Germinal center (tissue), 1 donor: ENCODE results near the gene MAN1B1.

Experiments
- DNase-seq: peaks from one replicate; pipeline ENCODE4 v3.0.0; 2012; ENCODE audit warnings: mixed read lengths, low spot score

Gene MAN1B1

DNA sequence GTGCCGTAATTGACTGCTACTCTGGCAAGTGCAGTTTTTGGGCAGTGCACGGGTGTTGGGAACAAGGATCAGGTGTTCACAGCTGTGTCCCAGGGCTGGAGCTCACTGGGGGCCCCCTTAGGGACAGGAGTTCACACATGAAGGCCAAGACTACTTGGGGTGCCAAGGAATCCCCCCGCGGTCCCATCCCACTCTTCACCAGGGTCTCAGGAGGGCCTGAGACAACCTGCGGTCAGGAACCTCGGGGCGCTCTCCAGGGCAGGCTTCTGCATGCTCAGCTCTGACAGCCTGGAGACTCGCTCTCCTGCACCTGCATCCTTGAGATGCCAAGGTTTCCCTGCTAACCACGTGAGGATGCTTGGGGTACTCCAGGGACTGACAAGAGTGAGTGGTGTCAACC lies 2.3 kb upstream of the MAN1B1 start:
- no peak for DNase-seq

DNA sequence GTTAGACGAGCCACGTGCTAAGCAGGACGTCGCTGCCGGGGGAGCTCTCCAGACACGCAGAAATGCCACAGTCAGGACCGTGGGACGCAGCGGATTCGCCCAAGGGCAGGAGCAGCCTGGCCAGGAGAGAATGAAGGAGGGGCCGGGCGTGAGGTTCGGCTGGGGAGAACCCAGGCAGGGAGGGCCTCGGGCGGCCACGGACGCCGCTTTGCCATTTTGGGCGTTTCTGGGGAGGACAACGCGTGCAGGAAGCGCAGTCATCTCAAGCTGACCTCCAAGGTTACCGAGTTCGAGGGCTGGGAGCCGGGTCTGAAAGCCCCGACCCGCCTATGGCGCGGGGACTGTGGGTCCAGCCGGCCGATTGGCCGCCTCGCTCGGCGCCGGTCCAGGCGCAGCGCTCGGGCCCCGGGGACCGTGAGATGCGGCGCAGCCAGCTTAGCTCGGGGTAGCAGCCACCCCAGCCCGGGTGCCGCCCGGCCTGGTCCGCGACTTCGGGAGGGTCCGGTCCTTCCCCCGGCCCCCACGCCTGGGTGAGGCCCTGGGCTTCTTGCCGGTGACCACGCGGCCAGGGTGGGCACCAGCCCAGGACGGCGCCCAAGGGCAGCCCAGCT lies 760 bp upstream of the MAN1B1 start:
- peak; percentile 19 for DNase-seq

DNA sequence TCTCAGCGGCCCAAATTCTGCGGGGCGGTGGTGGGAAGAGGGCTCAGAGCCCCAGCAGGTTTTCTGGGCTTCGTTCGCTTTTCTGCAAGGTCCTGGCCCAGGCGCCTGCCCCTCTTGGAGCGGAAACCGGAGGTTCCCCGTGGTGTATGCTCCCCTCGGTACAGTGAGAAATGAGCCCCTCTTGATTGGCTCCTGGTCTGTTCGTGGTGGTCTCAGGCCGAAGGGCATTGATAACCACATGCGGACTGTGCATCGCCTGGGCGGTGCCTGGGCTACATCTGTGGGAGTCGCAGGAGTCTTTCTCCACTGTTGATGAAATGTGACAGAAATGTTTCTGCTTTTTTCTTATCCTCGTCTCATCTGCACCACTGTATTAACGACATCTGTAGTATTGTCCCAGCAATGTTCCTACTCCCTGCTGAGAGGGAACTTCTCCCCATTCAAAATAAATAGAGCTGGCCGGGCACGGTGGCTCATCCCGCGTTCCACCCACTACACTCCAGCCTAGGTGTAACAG lies 682 bp downstream of the MAN1B1 start:
- peak; percentile 16 for DNase-seq

DNA sequence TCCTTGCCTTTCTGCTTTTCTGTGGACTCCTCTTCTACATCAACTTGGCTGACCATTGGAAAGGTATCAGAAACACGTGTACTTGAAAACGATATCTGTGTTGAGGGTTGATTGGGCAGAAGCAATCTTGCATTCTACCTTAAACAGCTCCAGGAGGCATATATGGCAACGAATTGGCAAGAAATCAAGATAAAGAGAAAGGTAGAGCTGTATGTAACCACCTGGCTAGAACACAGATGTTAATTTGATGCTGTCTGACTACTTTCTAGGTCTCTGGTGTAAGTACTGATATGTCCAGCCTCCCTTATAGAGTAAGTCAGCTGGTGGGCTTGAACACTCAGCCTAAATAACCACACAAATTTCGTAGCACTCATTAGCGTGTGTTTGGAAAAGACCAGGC lies 1.3 kb downstream of the MAN1B1 start:
- no peak for DNase-seq

DNA sequence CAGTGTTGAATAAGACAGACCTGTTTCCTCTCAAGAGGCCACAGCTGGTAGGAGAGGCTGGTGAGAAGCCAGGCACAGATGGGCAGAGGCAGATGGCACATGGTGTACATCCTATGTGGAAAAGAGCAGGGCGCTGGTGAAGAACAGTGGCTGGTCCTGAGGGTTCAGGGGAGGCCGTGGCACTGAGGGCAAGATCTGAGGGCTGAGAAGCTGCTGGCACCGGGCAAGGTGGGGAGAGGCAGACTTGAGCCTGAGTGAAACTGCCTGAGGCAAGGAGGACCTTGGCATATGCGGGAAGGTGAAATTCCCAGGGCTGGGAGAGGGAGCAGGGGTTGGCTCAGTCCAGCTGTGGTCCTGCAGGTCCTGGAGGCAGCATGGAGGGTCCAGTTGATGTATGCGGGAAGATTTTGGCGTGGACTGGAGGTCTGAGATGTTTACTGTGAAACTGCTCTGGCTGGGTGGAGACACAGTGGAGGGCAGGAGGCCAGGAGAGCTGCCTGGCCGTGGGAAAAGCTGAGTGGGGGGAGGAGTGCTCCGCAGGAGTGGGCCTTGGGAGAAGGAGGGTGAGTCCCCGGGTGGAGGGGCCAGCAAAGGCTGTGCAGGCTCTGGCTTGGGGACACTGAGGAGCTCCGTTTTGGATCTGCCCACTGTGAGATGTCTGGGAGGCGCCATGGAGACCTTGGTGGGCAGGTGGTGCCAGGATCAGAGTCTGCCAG lies 2.6 kb downstream of the MAN1B1 start:
- no peak for DNase-seq

DNA sequence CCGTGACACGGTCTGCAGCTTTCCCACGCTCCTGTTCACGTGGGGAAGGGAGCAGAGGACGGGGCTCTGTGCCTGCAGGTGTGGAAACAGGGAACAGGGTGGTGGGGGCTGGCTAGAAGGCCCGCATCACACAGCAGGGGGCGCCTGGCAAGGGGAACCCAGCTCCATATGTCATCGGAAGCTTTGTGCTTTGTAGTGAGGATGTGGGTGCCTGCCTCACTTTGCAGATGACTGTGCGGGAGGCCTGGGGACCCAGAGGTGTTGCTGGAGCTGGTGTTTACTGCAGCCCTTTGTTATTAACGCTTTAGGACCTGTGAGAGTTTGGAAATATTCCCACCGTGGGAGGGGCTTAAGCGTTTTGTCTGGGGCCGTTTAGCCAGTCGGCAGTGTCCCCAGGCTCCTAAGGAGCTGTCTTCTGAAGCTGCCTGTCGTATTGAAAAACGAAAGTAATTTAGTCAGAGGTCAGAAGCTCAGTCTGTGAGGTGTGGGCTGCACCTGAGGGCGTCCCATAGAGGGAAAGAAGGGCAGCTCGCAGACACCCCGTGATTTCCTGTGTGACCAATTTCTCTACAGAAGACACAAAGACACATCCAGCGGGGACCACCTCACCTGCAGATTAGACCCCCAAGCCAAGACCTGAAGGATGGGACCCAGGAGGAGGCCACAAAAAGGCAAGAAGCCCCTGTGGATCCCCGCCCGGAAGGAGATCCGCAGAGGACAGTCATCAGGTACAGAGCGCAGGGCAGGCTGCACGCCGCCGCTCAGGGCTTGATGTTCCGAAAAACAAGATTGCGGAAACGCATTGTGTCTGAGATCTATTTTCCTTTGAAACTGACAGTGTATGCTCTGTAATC lies 9.1 kb downstream of the MAN1B1 start:
- DNase-seq: peak; percentile 55

DNA sequence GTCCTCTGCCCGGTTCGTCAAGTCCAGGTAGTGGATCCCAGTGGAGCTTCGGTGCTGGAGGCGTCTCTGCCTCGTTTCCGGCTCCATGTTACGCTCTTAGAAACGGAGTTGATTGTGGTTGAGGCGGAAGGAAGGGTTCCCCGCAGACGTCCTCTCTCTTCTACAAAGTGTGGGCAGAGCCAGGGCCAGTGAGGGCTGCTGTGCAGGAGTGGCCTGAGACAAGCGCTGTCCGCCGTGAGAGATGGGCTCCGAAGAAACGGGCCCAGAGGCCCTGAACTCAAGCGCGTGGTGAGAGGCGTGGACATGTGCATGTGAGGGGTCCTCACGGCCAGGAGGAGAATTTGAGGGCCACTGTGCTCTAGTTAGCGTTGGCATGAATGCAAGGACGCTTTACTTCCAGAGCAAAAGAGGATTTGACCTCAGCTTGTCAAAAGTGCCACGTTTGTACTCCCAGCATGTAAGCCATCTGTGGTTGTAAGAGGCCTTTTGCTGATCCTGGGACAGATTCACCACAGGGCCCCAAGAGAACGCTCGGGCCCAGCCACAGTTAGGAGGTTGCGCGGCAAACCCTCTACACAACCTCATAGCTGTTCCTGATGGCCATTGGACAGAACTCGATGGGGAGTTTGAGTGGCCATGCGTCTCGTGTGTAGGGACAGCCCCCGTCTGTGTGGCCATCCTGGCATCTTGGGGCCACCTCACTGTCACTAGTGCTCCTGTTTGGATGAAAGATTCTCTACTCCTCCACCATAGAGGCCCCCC lies 10.2 kb downstream of the MAN1B1 start:
- DNase-seq: no peak

DNA sequence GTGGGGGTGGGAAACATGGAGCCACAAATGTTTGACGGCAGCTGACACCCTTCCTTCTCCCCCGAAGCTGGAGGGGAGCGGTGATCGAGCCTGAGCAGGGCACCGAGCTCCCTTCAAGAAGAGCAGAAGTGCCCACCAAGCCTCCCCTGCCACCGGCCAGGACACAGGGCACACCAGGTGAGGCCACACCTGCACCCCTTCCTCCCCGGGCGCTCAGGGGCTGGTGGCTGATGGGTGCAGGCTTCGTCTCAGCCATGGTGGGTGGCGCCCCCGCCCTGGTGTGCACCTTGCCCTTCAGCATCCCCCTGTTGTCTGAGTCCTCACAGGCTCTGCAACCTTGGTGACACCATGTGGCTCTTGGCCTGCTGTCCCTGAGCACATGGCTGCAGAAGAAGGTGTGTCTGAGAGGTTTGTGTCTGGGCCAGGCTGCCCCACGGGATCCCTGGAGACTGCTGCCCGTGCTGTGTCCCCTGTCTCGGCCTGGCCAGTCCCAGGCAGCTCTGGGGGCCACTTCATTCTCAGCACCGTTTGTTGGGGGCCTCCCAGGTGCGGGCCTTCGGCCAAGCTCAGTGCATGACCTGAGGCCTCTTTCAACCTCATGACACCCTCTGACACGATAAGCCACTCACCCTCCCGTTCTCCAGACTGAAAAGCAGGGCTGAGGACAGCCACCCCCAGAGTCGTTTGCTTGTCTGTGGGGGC lies 11.1 kb downstream of the MAN1B1 start:
- DNase-seq: no peak

DNA sequence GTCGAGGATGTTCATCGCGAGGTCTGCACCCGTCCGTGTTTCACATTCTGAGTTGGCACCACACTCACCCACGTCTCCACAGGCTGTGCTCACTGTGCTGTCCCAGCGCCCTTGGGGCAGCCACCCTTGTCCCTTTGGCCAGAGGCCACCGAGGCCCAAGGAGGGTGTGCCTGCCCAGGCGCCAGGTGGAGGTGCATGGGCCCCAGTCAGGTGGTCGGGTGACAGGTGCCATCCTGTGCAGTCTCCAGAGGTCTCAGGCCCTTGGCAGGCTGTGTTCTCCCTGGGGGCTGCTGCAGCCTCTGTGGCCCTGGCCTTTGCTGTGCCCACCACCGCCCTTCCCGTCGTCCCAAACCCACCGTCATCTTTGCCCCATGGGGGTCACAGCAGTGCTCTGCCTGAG lies 12.4 kb downstream of the MAN1B1 start:
- DNase-seq: no peak

DNA sequence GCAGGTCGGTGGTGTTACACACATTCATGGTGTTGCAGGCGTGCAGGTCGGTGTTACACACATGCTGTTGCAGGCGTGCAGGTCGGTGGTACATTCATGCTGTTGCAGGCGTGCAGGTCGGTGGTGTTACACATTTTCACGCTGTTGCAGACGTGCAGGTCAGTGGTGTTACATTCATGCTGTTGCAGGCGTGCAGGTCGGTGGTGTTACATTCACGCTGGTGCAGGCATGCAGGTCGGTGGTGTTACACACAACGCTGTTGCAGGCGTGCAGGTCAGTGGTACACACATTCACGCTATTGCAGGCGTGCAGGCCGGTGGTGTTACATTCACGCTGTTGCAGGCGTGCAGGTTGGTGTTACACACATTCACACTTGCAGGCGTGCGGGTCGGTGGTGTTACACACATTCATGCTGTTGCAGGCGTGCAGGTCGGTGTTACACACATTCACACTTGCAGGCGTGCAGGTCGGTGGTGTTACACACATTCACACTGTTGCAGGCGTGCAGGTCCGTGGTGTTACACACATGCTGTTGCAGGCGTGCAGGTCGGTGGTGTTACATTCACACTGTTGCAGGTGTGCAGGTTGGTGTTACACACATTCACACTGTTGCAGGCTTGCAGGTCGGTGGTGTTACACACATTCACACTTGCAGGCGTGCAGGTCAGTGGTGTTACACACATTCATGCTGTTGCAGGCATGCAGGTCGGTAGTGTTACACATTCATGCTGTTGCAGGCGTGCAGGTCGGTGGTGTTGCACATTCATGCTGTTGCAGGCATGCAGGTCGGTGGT lies 16.6 kb downstream of the MAN1B1 start:
- no peak for DNase-seq

DNA sequence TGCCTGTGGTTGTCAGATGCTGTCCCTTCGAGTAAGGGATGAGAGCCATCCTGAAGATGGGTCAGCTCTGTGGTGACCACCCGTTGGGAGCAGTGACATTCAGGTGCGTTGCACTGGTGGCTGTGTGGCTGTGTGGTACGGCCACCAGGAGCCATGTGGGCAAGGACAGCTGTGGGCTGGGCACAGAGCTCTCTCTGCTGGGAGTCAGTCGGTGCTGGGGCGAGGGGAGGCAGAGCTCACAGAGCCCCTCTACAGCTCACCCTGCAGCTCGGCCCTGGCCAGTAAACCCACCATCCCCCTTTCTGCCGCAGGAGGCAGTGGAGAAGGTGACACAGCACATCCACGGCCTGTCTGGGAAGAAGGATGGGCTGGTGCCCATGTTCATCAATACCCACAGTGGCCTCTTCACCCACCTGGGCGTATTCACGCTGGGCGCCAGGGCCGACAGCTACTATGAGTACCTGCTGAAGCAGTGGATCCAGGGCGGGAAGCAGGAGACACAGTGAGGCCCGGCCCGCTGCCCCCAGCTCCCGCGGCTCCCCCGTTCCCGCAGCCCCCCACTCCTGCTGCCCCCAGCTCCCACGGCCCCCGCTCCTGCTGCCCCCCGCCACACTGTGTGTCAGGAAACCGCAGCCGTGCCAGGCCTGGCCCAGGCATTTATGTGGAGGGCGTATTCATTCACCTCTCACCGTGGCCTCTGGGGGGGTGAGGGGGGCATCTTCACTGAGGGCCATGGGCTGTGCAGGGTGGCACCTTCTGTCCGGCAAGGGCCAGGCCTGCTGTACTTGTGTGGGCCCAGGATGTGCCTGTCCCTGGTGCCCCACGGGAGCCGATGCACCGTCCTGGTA lies 19.3 kb downstream of the MAN1B1 start:
- no peak for DNase-seq

DNA sequence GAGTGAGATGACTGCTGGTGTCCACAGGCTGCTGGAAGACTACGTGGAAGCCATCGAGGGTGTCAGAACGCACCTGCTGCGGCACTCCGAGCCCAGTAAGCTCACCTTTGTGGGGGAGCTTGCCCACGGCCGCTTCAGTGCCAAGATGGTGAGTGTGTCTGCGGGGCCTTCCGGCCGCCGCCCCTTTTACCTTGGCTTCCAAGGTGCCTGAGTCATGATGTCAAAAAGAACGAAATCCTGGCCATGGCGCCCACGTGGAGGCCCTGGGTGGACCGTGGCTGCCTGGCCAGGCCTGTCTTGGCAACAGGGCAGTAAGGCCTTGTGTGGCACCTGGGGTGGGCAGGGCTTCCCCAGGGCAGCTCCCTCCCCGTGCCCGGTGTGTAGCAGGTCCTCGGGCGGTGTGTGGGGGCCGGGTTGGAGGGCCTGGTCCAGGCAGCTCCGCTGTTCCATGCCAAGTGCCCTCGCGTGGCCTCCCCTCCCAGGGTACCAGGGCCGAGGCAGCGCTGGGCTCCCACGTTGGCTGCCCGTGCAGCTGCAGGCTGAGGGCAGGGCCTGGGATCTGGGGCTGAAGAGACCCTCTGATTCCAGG lies 20.0 kb downstream of the MAN1B1 start:
- no peak for DNase-seq

DNA sequence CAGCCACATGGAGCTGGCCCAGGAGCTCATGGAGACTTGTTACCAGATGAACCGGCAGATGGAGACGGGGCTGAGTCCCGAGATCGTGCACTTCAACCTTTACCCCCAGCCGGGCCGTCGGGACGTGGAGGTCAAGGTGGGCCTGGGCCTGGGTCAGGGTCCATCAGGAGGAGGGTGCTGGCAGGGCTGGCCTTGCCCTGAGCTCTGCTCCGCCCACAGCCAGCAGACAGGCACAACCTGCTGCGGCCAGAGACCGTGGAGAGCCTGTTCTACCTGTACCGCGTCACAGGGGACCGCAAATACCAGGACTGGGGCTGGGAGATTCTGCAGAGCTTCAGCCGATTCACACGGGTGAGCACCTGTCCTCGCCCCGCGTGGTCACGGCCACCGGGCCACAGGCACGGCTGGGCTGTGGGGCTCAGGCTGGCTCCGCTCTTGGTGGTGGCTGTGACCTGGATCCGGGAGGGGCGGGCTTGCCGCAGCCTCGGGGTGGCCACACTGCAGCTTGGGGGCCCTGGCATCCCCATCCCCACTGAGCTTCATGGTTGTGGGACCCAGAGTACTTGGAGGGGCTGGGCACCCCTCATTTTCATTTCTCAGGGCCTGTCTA lies 20.6 kb downstream of the MAN1B1 start:
- DNase-seq: no peak

DNA sequence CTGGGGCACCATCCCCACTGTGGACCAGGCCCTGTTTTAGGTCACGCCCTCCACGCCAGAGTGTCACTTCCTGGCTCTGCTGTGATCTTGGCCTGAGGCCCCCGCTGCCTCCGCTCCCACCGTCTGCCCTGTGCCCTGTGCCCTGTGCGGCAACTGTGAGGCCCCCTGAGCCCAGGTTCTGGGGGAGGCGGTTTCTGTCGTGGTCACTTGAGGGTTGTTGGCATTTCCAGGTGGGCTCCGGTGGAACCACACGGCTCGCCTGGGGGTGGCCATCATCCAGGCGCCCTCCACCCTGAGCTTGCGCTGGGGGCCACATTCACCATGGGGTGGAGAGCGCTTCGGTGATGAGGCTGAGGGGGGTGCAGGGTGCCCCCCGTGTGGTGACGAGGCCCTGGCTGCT lies 21.2 kb downstream of the MAN1B1 start:
- DNase-seq: no peak

DNA sequence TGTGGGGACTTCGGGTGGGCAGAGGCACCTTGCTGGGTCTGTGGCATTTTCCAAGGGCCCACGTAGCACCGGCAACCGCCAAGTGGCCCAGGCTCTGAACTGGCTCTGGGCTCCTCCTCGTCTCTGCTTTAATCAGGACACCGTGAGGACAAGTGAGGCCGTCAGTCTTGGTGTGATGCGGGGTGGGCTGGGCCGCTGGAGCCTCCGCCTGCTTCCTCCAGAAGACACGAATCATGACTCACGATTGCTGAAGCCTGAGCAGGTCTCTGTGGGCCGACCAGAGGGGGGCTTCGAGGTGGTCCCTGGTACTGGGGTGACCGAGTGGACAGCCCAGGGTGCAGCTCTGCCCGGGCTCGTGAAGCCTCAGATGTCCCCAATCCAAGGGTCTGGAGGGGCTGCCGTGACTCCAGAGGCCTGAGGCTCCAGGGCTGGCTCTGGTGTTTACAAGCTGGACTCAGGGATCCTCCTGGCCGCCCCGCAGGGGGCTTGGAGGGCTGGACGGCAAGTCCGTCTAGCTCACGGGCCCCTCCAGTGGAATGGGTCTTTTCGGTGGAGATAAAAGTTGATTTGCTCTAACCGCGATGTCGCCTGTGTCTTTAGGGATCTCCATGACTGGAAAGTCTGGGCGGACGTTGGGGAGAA lies 21.9 kb downstream of the MAN1B1 start:
- DNase-seq: no peak

DNA sequence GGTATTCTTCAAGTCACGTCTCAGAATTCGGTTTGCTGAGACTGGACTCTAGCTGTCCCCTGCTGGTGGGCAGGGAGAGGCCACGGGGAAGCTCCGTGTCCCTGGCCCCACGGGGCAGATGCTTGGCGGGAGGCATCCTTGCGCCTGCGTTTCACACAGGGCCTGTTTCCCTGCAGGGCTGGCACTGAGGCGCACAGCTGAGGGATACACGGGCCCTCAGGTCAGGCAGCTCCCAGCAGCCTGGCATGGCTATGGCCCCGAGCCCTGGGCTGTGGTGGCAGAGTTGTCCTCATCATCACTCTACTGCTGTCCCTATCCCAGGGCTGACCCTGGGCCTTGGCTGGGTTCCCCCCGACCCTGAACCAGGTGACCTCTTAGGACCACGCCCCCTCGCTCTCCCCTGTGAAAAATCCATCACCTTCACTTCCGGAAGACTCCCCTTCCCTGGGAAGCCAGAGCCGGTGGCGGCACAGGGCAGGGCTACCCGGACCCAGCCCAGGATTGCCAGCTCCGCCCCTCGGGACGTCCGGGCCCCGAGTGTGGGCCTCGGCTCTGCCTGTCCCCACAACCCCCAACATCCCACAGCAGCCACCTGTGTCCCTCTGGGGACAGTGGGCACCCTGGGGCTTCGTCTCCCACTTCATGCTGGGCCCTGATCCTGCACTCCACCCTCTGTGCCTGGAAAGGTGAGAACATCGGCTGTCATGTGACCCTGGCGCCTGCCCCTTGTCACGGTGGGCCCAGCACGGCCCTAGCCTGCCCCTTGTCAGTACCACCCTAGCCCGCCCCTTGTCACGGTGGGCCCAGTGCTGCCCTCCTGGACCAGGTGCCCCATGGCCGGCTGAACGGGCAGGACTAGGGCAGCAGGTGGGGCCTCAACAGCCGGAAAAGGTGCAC lies 22.7 kb downstream of the MAN1B1 start:
- DNase-seq: no peak

DNA sequence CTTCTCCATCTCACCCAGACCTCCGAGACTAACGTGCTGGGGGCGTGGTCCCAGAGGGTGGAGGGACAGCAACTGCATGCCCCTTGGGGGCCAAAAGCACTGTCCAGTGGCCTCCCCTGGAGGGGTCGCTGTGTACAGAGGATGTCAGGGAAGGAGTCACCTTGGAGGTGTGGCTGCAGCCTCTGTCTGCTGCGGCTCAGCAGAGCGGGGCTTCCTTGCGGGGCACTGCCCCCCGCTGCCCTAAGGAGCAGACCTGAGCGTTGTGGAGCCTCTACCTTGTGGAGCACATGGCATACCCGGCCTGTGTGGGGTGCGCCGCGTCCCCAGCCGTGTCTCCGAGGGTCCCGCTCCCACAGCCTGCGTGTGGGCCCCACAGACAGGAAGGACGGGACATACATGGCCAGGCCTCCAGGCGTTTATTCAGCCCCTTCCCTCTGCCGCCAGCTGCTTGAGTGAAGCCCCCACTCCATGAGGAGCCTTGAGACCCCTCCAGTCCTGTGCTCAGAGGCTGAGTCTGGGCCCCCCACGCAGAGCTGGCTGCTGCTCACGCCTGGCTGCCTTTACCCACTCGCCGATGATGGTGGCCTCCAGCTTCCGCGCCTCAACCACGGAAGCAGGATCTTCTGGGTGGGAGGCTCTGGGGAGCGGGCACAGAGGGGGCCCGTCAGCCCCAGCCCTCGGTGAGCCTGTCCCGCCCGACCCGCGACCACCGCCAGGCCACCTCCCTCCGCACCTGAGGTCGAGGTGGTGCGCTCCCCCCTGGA lies 23.5 kb downstream of the MAN1B1 start:
- DNase-seq: no peak
